Dedifferentiated amniotic fluid mesenchymal stem cell (primary cell): ENCODE measurements around the gene ARRDC5.
A peak's percentile ranks its signal among the peaks of the same experiment; 100 is the strongest.
"Not testable (repeated sequence)": the region's sequence is repeated elsewhere in the genome, so short reads cannot be mapped to it uniquely, and the experiment has no call there.

ENCODE experiments used
- DNase-seq: peaks from one replicate; pipeline ENCODE4 v3.0.0-alpha.2; 2016; ENCODE audit errors: extremely low spot score

ARRDC5 gene

GRCh38 chr19:4902796-4903195 is at the start of gene ARRDC5:
ARRDC5 (minus strand) TSS chr19:4902896; CDS start chr19:4902825, 71 bp downstream.
- no peak for DNase-seq

GRCh38 chr19:4951656-4952055 is 49.0 kb upstream of the ARRDC5 start:
- DNase-seq, result no peak

- DNase-seq, result not testable (repeated sequence)
These were observed 48.0 kb upstream of the ARRDC5 start for GRCh38 chr19:4950650-4951049.

DNA sequence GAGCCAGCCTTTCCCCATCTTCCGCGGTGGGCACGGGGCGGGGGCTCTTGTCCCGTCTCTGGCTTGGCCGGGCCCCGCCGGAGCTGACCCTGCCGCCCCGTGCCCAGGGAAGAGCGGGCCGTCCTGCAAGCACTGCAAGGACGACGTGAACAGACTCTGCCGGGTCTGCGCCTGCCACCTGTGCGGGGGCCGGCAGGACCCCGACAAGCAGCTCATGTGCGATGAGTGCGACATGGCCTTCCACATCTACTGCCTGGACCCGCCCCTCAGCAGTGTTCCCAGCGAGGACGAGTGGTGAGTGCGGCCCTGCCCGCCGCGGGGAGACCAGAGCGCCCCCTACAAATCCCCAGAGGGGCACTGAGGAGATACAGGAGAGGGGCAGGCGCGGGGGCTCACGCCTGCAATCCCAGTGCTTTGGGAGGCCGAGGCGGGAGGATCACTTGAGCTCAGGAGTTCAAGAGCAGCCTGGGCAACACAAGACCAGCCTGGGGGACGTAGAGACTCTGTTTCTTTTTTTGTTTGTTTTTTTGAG is 39.0 kb upstream of the ARRDC5 start:
- DNase-seq, result not testable (repeated sequence)

- DNase-seq, result no peak
These were observed 36.8 kb upstream of the ARRDC5 start for GRCh38 chr19:4939466-4939865.

- DNase-seq, result not testable (repeated sequence)
These were observed 35.8 kb upstream of the ARRDC5 start for GRCh38 chr19:4938461-4938860.

DNA sequence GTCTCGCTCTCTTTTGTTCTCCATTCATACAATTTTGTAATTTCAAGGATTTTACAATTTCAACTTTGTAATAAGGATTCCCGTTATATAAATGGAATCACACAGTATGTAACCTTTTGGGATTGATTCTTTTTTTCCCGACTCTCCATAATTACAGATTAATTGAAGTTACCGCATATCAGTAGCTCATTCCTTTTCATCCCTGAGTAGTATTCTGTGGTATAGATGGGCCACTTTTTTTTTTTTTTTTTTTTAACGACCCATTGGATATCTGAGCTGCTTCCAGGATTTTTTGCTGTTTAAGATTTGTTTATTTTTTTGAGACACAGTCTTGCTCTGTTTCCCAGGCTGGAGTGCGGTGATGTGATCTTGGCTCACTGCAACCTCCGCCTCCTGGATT is 34.4 kb upstream of the ARRDC5 start:
- DNase-seq, result no peak

GRCh38 chr19:4935444-4935843 is 32.7 kb upstream of the ARRDC5 start:
- no peak for DNase-seq

GRCh38 chr19:4933528-4933927 is 30.8 kb upstream of the ARRDC5 start:
- no peak for DNase-seq

DNA sequence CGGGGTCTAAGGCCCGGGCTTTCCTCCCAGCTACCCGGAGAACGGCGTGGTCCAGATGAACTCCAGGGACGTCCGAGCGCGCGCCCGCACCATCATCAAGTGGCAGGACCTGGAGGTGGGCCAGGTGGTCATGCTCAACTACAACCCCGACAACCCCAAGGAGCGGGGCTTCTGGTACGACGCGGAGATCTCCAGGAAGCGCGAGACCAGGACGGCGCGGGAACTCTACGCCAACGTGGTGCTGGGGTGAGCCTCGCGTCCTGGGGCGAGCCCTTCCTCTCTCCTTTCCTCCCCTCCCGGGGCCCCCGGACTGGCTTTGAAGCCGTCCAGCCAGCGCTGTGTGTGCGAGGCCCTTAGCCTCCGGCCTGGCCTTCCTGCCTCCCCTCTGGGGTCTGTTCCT is 30.0 kb upstream of the ARRDC5 start:
- DNase-seq, result no peak

GRCh38 chr19:4930664-4931063 is 28.0 kb upstream of the ARRDC5 start:
- DNase-seq, result no peak

- DNase-seq, result no peak
These were observed 26.5 kb upstream of the ARRDC5 start for GRCh38 chr19:4929186-4929585.

GRCh38 chr19:4923276-4923747 is 20.6 kb upstream of the ARRDC5 start:
- no peak for DNase-seq

DNA sequence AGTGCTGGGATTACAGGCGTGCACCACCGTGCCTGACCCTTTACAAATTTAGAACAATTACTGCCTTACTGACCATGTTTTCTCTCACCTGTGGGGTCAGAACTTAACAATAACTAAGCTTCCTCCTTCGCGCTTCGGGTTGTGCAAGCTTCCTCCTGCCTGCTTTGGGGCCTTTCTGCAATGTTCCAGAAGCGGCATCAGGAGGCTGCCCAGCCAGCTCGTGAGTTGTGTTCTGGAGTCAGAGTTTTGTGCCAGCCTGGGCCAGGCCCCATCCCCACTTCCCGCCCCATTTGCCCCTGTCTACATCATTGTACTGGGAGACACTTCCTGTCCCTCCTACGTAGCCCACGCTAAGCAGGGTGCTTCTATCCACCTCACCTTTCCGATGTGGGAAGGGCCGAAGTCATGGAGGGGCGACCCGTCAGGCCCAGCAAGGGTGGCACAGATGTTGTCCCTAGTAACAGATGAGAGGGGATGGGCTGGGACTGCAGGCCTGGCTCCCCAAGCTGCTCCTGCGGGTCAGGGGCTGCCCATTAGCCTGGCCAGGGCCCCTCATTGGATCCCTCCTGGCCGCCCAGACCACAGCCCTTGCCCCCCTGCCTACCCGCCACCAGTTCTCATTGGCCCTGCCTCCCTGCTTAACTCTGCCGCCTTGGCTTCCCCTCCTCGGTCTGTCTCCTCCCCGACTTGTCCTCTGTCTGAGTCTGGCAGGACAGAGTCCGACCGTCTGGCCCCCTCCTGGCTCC is 20.0 kb upstream of the ARRDC5 start:
- DNase-seq, result no peak

- DNase-seq, result no peak
These were observed 13.8 kb upstream of the ARRDC5 start for GRCh38 chr19:4916292-4917082.

DNA sequence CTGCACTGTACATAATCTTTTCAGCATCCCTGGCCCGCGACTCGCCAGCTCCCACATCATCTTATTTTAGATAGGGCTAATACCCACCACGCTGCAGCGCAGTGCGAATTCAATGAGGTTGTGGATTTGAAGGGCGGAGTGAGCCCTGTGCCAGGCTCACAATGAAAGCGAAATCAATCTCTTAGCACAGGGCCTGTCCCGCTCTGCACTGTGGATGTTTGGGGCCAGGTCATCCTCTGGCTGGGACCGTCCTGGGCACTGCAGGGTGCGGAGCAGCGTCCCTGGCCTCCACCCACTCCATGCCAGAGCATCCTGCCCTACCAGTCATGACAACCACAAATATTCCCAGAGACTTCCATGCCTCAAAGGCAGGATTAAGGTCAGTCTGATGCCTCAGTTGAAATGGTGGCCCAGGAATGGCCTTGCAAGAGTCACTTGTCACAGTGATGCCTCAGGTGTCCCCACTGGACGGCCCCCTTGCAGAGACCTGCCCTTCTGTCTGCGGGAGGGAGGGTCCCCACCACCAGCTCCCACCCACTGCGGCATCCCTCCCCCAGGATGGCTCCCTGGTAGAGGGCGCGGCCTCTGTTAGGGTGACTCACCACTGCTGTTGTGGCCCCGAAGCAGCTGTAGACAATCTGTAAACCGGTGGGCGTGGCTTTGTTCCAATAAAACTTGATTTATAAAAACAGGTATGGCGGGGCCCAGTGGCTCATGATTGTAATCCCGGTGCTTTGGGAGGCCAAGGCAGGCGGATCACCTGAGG is 12.2 kb upstream of the ARRDC5 start:
- peak; percentile 59 for DNase-seq

DNA sequence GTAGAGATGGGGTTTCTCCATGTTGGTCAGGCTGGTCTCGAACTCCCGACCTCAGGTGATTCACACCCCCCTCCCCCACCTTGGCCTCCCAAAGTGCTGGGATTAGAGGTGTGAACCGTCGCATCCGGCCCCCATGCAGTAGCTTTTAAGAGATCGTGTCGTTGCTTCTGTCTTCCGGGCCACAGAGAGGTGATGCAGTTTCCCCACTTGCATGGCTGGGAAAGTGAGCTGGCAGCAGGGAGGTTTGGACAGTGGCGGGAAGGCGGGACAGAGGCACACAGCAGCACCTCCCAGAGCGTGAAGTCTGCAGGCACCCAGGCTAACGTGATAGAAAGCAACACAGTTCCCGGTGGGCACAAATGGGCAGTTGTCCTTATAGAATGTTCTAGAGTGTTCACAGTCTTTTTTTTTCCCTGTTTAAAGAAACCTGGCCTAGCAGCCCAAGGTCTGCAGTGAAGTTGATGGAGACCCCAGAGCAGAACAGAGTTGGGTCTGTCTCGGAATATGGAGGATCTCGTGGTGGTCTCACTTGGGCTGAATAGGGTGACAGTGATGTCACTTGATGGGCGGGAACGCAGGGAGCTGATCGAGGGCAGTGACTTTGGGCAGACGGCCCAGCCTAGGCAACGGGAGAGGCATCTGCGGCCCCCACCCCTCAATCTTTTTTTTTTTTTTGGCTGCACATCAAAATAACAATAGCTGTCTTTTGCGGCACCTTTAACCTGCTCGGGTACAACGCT is 11.5 kb upstream of the ARRDC5 start:
- no peak for DNase-seq

DNA sequence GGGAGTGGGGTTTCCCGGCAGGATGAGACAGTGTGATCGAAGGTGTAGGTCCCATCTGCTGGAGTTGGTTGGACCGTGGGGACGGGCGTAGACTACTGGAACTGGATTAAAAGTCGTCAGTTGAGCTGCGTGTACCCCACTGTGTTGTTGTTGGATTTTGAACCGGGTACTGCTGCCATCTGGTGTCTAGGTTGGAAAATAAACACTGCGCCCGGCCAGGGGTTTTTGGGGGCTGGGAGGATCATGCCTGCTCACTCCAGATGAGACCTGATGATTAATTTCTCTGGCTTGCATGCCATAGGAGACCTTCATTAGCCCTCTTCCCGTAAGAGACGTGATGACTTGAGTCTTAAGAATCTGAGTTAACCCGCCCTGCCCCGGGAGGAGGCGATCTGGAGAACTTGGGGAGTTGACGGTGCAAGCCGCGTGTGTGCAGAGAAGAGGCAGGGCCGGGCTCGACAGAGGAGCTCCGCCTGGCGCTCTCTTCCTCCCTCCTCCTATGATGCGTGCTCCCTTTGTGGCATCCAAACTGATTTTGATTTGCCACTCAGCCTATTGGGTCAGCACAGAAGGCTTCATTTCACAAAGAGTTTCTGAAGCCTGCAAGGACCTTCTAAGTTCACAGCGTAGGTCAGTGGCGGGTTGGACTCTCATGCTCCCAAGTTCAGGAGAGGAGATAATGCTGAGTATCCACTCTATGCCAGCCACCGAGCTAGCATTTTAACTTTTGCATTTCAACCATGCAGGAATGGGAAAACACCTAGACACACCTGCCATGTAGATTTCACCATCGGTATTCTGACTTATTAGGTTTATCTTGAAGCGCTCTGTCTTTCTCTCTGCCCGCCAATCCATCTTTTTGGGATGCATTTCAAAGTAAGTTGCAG is 9.3 kb upstream of the ARRDC5 start:
- peak; percentile 99 for DNase-seq

GRCh38 chr19:4911314-4911713 is 8.6 kb upstream of the ARRDC5 start:
- DNase-seq, result no peak

GRCh38 chr19:4910594-4911281 is 8.0 kb upstream of the ARRDC5 start:
- DNase-seq, result peak; percentile 22
